Natural killer cell treated with Interleukin-12 subunit alpha and Interleukin-12 subunit beta and Interleukin-15 and Interleukin-18, amount 100 ng/mL, for 72 hours (primary cell): ENCODE results near the gene USP8. TPM values are rescaled to one million over a fixed set of nuclear protein-coding genes. Genes with fewer than 3 reads are reported as not detected.

Source experiments
- total RNA-seq, 2 donors: library from RNA; stranded (reverse); gene quantifications; one replicate each; pipeline ENCODE4 v1.2.3, GENCODE V29; 2022

USP8 gene
- total RNA-seq, 2 donors from 2014 or later: 61.1 to 72.0 TPM

Other genes with a start within 250 kb of the USP8 start
- 10 to 100 TPM; 72.6 to 77.6 TPM for gene SLC27A2, start 242.2 kb upstream of the USP8 start, total RNA-seq
- gene HDC, start 158.7 kb upstream of the USP8 start, total RNA-seq: 10 to 100 TPM in 1 of 2 donors, not detected in 1; 93.2 TPM
- gene GABPB1, start 69.2 kb upstream of the USP8 start, total RNA-seq: 10 to 100 TPM; 43.2 to 45.1 TPM
- not detected for gene USP50, start 122.3 kb downstream of the USP8 start, total RNA-seq